GM18907 (cell line): ENCODE results near the gene MOG.

Source experiments
- ATAC-seq: cut with Tn5 transposase; IDR thresholded peaks from one replicate; pipeline ENCODE4 v1.9.1; 2021; ENCODE audit warnings: mild to moderate bottlenecking, moderate library complexity; ENCODE audit not compliant: unreplicated experiment

The MOG gene

GRCh38 chr6:29656798-29657197 is at the start of gene MOG:
MOG (plus strand) TSS chr6:29657092; CDS start chr6:29657210, 118 bp downstream.
- no peak for ATAC-seq

DNA sequence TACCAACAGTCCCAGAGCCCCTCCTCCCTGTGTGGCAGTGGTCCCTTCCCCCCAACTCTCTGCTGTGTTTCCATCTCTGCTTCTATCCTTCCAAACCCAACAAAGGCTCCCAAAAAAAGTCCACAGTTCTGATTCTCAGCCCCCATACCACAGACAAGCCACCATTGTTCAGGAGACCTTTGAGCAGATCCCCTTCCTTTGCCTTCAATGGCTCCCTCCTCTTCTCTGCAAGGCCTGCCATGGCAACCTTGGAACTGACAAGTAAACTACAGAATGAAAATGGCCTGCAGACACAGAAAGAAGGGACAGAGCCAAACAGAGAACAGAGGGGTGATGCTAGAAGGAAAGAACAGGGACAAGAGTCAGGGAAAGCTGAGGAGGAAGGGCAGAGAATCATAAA is 48.8 kb upstream of the MOG start:
- no peak for ATAC-seq

- ATAC-seq: no peak
Measured at GRCh38 chr6:29610540-29610939, 46.4 kb upstream of the MOG start.

DNA sequence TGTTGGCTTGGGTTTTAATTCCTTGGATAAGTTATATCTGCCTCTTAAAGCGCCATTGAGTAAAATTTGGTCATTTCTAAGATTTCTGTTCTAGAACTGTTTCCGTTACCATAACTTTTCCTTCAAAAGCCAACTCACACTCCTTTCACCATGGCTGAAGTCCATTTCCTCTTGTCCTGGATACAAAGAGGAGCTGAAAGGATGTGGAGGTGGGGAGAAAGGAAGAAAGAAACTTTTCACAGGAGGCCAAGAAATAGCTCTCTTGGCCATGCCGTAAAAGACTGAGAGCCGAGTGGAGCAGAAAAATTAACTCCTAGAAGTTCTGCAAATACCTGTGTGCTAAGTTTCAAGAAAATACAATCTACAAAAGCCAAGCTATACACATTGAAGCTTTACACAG is 45.5 kb upstream of the MOG start:
- no peak for ATAC-seq

DNA sequence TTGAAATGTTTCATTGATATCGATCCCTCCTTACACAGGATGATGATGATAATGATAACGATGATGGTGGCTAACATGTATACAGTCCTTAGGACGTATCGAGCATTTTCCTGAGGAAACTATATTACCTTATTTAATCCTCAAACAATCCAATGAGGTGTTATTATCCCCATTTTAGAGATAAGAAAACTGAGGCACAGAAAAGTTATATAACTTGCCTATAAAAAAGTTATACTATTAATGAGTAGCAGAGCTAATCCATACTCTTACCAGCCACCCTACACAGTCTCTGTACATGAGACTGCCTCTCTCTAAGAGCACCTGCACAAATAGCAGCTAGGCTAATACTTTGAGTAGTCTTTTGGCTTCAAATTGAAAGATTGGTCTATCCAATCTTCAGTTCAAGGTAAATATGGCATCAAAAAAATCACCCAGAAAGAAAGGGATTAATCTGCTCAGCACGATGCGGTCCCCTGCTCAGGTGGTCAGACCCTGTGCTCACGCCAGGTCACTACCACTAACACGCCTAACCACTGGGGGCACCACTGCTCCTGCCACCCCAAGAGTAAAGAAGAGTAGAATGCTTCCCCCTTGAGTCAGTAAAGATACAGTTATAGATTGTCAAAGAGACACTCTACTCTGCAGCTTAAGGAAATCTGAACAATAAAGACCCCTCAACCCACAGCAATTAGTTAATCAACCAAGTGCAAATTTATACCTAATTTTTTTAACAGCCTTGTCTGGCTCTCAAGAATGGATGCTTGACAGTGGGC is 38.9 kb upstream of the MOG start:
- no peak for ATAC-seq

DNA sequence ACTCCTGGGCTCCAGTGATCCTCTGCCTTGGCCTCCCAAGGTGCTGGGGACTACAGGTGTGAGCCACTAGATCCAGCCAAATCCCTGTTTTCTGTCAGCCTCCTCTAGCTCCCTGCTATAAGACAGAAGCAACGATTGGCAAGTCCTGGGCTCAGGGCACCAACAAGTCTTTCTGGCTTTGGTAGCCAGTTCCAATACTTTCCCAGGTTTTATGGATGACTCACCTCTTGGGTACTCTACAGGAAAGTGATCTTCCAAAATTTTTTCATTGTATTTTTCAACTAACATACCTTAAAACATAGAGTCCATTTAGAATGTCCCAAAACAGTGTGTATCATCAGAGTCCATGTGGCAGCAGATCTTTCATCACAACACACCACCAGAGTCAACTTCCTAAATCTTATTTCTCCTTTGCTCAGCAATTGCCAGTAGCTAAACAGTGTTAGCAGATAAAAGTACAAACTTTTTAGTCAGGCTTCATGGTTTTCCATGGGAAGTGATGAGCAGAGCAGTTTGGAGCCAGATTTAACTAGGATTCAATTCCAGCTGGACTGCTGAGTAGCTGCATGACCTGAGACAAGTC is 37.2 kb upstream of the MOG start:
- ATAC-seq: no peak

- no peak for ATAC-seq
Measured at GRCh38 chr6:29620630-29621029, 36.3 kb upstream of the MOG start.

DNA sequence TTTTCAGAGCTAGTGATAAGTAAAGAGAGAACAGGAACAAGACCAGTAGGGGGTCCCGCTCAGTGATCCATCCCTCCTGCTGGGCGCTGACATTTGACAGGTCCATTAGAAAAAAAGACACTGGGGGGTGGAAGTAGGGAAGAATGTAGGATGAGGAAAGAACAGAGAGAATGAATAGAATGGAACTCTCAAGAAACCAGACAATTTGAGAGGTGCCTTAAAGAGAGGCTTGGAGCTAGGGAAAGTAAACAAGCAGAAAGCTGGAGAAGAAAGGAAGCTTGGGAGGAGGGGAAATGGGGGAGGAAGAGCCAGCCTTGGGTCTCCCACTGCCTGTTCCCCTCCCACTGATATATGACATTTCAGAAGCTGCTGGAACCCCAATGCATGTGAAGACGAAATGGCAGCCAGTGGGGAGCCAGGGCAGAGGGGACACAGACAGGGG is 32.4 kb upstream of the MOG start:
- ATAC-seq: no peak

DNA sequence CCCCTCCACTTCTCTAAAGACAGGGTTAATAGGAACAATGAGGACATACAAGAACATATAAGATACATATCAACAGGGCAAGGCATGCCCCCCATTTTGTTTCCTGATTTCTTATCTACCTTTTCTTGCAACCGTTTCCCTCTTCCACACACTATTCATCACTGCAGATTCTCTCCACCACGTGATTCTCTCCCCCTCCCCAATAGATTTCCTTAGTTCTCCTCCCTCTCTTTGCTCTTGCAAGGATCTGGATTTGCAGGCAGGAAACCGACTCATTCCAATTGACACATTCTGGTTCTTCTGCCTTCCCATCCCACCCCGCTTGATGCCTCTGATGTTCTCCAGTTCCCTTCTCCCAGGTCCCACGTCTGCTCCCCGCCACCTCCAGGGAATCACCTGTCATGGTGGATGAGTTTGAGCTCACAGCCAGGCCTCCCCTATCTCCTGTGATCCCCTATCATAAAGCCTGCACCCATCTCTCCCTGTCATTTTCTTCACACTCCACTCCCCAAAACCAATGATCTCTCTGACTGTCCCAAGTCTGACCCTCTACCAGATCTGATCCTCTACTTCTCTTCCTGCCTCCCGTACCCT is 31.5 kb upstream of the MOG start:
- no peak for ATAC-seq

- no peak for ATAC-seq
Measured at GRCh38 chr6:29626948-29627754, 29.7 kb upstream of the MOG start.

GRCh38 chr6:29627755-29628418 is 29.0 kb upstream of the MOG start:
- ATAC-seq: no peak

- ATAC-seq: no peak
Measured at GRCh38 chr6:29628419-29629281, 28.2 kb upstream of the MOG start.

DNA sequence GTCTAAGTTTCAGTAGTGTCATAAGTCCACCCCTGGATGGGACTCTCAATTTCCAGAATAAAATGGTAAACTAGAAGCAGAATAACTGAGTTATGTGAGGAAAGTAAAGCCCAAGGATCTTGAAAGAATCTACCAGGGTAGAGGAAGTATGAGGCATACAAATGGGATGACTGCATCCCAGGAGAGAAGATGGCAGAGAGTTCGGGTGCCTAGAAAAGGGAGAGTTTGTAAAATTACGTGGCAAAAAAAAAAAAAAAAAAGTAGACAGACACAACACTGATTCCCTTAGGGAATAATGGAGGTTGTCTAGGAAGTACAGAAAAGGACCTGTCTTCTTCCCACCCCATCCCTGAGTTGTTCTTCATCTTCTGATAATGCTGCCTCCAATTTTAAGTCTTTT is 27.3 kb upstream of the MOG start:
- ATAC-seq: no peak

DNA sequence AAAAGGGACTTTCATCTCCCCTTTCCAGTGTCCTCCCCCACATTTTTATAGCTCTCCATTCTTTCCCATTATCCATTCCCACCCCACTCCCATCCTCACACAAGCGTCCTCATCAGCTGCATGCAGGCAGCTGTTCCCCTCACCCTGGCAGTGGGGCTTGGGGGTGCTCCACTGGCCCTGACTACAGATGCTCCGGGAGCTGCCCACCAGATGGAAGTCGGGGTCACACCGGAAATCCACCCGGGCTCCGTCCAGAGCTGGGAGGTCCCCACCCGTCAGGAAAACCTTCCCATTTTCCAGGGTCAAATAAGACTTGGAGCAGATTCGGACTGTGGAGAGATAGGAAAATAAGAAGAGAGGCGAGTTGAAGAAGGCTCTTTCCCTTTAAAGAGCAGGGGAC is 26.6 kb upstream of the MOG start:
- no peak for ATAC-seq

- ATAC-seq: no peak
Measured at GRCh38 chr6:29631209-29631810, 25.6 kb upstream of the MOG start.

- no peak for ATAC-seq
Measured at GRCh38 chr6:29631860-29632731, 24.8 kb upstream of the MOG start.

DNA sequence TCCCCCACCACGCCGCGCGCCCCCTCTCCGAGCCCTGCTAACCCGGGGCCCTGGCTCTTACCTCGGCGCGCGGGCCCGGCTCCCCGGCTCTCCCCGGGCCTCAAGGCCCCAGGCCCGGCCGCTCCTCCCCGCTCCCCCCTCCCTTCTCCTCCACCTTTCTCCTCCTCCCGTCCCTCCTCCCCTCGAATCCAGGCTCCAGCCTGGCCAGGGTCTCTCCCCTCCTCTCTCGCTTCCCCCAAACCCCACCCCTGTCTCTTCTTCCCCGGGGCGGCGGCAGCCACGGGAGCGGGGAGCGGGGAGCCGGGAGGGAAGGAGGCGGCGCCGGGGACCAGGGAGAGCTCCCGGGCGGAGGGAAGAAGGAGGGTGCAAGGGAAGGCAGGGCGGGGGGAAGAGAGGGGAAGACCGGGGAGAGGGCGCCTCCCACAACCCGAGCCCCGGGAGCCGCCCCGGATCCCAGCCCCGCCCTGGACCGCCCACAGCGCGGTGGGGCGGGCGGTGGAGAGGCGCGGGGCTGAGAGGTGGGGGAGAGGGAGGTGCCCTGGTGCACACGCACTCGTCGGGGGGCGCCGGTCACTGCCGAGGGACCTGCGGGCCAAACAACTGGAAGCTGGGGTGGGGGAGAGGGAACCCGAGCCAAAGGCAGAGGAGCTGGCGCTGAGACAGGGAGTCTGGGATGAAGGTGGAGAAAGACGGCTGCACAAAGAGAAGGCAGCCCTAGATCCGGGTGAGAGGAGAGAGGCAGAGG is 23.9 kb upstream of the MOG start, which contains the start of gene GABBR1:
GABBR1 (minus strand) TSS at position 395 of the 745 bp plus-strand sequence. CDS start 798 bp downstream, outside the sequence.
- ATAC-seq: peak; percentile 66

DNA sequence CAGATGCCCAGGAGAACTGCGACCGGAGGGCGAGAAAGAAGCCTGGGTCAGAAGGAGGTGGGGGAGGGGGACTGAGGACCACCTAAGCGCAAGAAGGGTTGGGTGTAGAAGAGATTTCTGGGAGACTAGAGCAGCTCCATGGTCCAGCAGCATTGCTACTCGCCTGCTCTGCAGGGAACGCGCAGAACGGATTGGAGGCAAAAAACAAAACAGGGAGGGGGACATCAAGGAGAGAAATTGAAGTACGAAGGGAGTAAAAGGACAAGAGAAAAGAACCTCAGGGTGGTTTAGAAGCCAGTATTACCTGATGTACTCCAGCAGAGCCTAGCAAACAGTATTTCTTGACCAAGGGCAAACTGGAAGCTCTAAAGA is 23.4 kb upstream of the MOG start:
- peak; percentile 8 for ATAC-seq
